Measurements from ENCODE around the gene NR5A2. TPM values are rescaled to one million over a fixed set of nuclear protein-coding genes. Genes with fewer than 3 reads are reported as not detected.

Gene NR5A2
- total RNA-seq, 1 experiment from 2014 or later: 22.3 TPM

DNA sequence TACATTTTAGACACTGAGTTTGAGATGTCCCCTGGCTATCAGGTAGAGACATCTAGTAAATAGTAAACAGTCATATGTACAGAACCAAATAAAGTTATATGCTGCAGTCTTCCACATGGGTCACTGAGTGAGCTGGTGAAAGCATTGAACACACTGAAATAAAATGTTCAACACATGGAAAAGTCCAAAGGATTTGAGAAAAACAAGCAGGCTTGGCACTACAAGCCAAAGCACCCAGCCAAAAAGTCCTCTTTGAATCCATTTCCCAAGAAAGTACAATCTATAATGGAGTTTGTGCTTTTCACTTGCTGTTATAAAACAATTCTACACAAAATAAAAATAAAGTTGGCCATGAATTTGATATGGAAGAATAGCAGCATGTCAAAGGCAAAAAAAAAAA lies 135.4 kb downstream of the NR5A2 start:
- H3K27ac Mint-ChIP-seq: no peak overlapping the region
- POLR2A ChIA-PET: no interaction called here
- H3K4me1 Mint-ChIP-seq: peaks cover 14% of the 10 kb centered on the region
- no peak overlapping the region for H3K4me3 Mint-ChIP-seq
- no peak for ATAC-seq
- CTCF ChIA-PET: no interaction called here
- no peak for DNase-seq (ENCODE audit: low spot score)
- H3K36me3 Mint-ChIP-seq: peaks cover 5% of the 10 kb centered on the region; the same call in 1 of the 2 replicates
- H3K27me3 Mint-ChIP-seq (ENCODE audit: low read depth): no peaks in the 10 kb centered on the region
- no peak for TF ChIP-seq GABPB1 (CRISPR knock-in tag; IDR thresholded peaks at IDR 0.05)
- TF ChIP-seq RELA (CRISPR knock-in tag; IDR thresholded peaks at IDR 0.05; ENCODE audit: borderline replicate concordance): no peak
- TF ChIP-seq, protein P1, sequence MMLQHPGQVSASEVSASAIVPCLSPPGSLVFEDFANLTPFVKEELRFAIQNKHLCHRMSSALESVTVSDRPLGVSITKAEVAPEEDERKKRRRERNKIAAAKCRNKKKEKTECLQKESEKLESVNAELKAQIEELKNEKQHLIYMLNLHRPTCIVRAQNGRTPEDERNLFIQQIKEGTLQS (CRISPR knock-in tag; conservative IDR thresholded peaks at IDR 0.05): no peak
- TF ChIP-seq EMX1 (CRISPR knock-in tag; IDR thresholded peaks at IDR 0.05): no peak
- TF ChIP-seq ZNF232 (CRISPR knock-in tag; IDR thresholded peaks at IDR 0.05): no peak
- TF ChIP-seq RORB (CRISPR knock-in tag; IDR thresholded peaks at IDR 0.05): no peak
- TF ChIP-seq, protein P2, sequence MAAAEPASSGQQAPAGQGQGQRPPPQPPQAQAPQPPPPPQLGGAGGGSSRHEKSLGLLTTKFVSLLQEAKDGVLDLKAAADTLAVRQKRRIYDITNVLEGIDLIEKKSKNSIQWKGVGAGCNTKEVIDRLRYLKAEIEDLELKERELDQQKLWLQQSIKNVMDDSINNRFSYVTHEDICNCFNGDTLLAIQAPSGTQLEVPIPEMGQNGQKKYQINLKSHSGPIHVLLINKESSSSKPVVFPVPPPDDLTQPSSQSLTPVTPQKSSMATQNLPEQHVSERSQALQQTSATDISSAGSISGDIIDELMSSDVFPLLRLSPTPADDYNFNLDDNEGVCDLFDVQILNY (CRISPR knock-in tag; IDR thresholded peaks at IDR 0.05): no peak
- TF ChIP-seq ETV6 (CRISPR knock-in tag; IDR thresholded peaks at IDR 0.05): no peak
- H3K9me3 Mint-ChIP-seq: no peaks in the 10 kb centered on the region

DNA sequence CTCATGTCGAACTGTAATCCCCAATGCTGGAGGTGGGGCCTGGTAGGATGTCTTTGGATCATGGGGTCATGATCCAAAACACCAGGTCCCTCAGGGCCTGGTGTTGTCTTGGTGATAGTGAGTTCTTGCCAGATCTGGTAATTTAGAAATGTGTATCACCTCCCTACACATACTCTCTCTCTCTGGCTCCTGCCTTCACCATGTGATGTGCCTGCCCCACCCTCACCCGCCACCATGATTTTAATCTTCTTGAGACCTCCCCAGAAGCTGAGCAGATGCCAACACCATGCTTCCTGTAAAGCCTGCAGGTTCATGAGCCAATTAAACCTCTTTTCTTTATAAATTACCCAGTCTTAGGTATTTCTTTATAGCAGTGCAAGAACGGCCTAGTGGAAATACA lies 136.4 kb downstream of the NR5A2 start:
- peaks cover 14% of the 10 kb centered on the region for H3K4me1 Mint-ChIP-seq
- H3K4me3 Mint-ChIP-seq: no peak overlapping the region
- peaks cover 5% of the 10 kb centered on the region; the same call in 1 of the 2 replicates for H3K36me3 Mint-ChIP-seq
- no peaks in the 10 kb centered on the region for H3K9me3 Mint-ChIP-seq
- H3K27ac Mint-ChIP-seq: no peak overlapping the region
- ChIA-PET POLR2A (no interaction called here), CTCF (no interaction called here)
- no peaks in the 10 kb centered on the region for H3K27me3 Mint-ChIP-seq (ENCODE audit: low read depth)
- ATAC-seq (no peak), DNase-seq (ENCODE audit: low spot score) (no peak)
- TF ChIP-seq NFE2L1 (CRISPR knock-in tag; IDR thresholded peaks at IDR 0.05): no peak
- TF ChIP-seq NFATC4 (CRISPR knock-in tag; IDR thresholded peaks at IDR 0.05): no peak

DNA sequence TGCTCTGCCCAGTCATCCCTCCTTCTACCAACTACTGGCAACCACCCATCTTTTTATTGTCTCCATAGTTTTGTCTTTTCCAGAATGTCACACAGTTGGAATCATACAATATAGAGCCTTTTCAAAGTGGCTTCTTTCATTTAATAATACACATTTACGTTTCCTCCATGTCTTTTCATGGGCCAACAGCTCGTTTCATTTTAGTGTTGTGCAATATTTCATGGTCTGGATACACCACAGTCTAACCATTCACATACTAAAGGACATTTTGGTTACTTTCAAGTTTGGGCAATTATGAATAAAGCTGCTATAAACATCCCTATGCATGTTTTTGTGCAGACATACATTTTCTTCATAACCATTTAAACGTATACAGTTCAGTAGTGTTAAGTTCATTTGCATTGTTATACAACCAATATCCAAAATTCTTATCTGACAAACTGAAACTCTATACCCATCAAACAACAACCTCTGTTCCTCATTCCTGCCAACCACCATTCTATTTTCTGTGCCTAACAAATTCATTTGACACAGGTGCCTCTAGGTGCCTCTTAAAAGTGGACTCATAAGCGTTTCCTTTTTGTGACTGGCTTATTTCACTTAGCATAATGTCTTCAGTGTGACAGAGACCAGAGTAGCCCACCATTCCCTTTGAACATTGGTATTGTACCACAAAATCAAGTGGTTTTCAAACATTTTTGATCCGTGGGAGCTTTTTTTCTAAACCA lies 138.1 kb downstream of the NR5A2 start:
- no peaks in the 10 kb centered on the region for H3K27me3 Mint-ChIP-seq (ENCODE audit: low read depth)
- CTCF ChIA-PET: no interaction called here
- H3K27ac Mint-ChIP-seq: no peak overlapping the region
- H3K4me1 Mint-ChIP-seq: peaks cover 5% of the 10 kb centered on the region
- DNase-seq (ENCODE audit: low spot score) (no peak), ATAC-seq (no peak)
- H3K4me3 Mint-ChIP-seq: no peak overlapping the region
- H3K9me3 Mint-ChIP-seq: no peaks in the 10 kb centered on the region
- POLR2A ChIA-PET: no interaction called here
- peaks cover 5% of the 10 kb centered on the region; the same call in 1 of the 2 replicates for H3K36me3 Mint-ChIP-seq
- TF ChIP-seq ZNF317 (CRISPR knock-in tag; IDR thresholded peaks at IDR 0.05; ENCODE audit: borderline replicate concordance, low read depth) (no peak), NFYB (CRISPR knock-in tag; conservative IDR thresholded peaks at IDR 0.05; ENCODE audit: low read depth) (no peak), GTF2I (CRISPR knock-in tag; conservative IDR thresholded peaks at IDR 0.05) (no peak)

DNA sequence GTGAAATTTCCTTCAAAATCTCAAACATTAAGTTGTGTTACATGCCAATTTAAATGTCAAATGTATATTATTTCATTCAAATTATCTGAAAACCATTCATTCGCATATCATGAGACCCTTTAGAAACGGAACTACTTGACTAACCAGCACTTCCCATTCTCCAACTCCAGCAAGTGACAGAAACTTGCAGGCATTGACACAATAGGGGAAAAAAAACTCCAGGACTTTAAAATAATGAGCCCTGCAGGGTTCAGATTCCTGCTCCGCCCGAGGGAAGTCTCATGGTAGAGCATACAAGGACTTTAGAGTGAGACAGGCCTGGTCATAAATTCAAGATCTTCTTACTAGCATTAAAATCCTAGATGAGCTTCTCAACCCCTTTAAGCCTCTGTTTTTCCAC lies 138.9 kb downstream of the NR5A2 start:
- peaks cover 5% of the 10 kb centered on the region; the same call in 1 of the 2 replicates for H3K36me3 Mint-ChIP-seq
- no peaks in the 10 kb centered on the region for H3K9me3 Mint-ChIP-seq
- CTCF ChIA-PET: no interaction called here
- peaks cover under 1% of the 10 kb centered on the region; the same call in 1 of the 2 replicates for H3K4me1 Mint-ChIP-seq
- H3K4me3 Mint-ChIP-seq: no peak overlapping the region
- H3K27ac Mint-ChIP-seq: no peak overlapping the region
- POLR2A ChIA-PET: no interaction called here
- DNase-seq (ENCODE audit: low spot score) (no peak), ATAC-seq (no peak)
- TF ChIP-seq, protein P3, sequence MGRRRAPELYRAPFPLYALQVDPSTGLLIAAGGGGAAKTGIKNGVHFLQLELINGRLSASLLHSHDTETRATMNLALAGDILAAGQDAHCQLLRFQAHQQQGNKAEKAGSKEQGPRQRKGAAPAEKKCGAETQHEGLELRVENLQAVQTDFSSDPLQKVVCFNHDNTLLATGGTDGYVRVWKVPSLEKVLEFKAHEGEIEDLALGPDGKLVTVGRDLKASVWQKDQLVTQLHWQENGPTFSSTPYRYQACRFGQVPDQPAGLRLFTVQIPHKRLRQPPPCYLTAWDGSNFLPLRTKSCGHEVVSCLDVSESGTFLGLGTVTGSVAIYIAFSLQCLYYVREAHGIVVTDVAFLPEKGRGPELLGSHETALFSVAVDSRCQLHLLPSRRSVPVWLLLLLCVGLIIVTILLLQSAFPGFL (CRISPR knock-in tag; IDR thresholded peaks at IDR 0.05; ENCODE audit: borderline replicate concordance): no peak
- TF ChIP-seq TP53 (CRISPR knock-in tag; IDR thresholded peaks at IDR 0.05): no peak
- no peaks in the 10 kb centered on the region for H3K27me3 Mint-ChIP-seq (ENCODE audit: low read depth)

DNA sequence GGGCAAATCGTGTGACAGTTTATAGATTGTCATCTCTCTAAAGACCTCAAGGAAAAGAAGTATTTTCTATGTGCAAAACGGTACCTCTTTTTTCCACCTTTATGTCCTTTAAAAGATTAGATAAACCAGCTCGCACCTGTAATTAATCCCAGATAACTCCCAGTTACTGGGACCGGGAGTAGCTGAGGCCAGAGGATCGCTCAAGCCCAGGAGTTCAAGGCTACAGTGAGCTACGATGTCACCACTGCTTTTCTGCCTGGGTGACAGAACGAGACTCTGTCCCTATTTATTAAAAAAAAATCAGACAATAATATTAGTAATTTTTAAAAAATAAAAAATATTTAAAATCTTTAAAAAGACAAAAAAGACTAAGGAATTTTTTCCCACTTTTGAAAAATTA lies 141.4 kb downstream of the NR5A2 start:
- Mint-ChIP-seq H3K4me1 (peaks cover 7% of the 10 kb centered on the region), H3K27ac (no peak overlapping the region), H3K36me3 (peaks cover 5% of the 10 kb centered on the region; the same call in 1 of the 2 replicates), H3K4me3 (no peak overlapping the region), H3K27me3 (ENCODE audit: low read depth) (no peaks in the 10 kb centered on the region), H3K9me3 (no peaks in the 10 kb centered on the region)
- no peak for DNase-seq (ENCODE audit: low spot score)
- no peak for ATAC-seq
- ChIA-PET POLR2A (interaction anchor here (0.6 kb wide), 1 partner anchor 255 kb away, joined by 4 read pairs; no protein-coding TSS in a partner anchor), CTCF (no interaction called here)
- no peak for TF ChIP-seq ZNF317 (CRISPR knock-in tag; IDR thresholded peaks at IDR 0.05; ENCODE audit: borderline replicate concordance, low read depth)
- TF ChIP-seq, protein P4, sequence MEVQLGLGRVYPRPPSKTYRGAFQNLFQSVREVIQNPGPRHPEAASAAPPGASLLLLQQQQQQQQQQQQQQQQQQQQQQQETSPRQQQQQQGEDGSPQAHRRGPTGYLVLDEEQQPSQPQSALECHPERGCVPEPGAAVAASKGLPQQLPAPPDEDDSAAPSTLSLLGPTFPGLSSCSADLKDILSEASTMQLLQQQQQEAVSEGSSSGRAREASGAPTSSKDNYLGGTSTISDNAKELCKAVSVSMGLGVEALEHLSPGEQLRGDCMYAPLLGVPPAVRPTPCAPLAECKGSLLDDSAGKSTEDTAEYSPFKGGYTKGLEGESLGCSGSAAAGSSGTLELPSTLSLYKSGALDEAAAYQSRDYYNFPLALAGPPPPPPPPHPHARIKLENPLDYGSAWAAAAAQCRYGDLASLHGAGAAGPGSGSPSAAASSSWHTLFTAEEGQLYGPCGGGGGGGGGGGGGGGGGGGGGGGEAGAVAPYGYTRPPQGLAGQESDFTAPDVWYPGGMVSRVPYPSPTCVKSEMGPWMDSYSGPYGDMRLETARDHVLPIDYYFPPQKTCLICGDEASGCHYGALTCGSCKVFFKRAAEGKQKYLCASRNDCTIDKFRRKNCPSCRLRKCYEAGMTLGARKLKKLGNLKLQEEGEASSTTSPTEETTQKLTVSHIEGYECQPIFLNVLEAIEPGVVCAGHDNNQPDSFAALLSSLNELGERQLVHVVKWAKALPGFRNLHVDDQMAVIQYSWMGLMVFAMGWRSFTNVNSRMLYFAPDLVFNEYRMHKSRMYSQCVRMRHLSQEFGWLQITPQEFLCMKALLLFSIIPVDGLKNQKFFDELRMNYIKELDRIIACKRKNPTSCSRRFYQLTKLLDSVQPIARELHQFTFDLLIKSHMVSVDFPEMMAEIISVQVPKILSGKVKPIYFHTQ (CRISPR knock-in tag; IDR thresholded peaks at IDR 0.05): no peak
- TF ChIP-seq, protein P5, sequence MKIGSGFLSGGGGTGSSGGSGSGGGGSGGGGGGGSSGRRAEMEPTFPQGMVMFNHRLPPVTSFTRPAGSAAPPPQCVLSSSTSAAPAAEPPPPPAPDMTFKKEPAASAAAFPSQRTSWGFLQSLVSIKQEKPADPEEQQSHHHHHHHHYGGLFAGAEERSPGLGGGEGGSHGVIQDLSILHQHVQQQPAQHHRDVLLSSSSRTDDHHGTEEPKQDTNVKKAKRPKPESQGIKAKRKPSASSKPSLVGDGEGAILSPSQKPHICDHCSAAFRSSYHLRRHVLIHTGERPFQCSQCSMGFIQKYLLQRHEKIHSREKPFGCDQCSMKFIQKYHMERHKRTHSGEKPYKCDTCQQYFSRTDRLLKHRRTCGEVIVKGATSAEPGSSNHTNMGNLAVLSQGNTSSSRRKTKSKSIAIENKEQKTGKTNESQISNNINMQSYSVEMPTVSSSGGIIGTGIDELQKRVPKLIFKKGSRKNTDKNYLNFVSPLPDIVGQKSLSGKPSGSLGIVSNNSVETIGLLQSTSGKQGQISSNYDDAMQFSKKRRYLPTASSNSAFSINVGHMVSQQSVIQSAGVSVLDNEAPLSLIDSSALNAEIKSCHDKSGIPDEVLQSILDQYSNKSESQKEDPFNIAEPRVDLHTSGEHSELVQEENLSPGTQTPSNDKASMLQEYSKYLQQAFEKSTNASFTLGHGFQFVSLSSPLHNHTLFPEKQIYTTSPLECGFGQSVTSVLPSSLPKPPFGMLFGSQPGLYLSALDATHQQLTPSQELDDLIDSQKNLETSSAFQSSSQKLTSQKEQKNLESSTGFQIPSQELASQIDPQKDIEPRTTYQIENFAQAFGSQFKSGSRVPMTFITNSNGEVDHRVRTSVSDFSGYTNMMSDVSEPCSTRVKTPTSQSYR (CRISPR knock-in tag; IDR thresholded peaks at IDR 0.05): no peak
- TF ChIP-seq, protein P6, sequence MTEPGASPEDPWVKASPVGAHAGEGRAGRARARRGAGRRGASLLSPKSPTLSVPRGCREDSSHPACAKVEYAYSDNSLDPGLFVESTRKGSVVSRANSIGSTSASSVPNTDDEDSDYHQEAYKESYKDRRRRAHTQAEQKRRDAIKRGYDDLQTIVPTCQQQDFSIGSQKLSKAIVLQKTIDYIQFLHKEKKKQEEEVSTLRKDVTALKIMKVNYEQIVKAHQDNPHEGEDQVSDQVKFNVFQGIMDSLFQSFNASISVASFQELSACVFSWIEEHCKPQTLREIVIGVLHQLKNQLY (CRISPR knock-in tag; IDR thresholded peaks at IDR 0.05): no peak
